SK-N-SH treated with all-trans-retinoic acid at 6 μM for 48 hours (cell line): ENCODE data around the gene NPAS3.

ENCODE experiments used
- ATAC-seq: fragments of 200-7000 bp; cut with Tn5 transposase; 3 replicates; pipeline ENCODE4 v1.9.1; 2020; ENCODE audit warnings: mild to moderate bottlenecking, moderate library complexity
- ARNTL ChIP-seq: fragments of 450-650 bp; formaldehyde crosslinking; IDR thresholded peaks from 2 replicates; pipeline ENCODE4 v1.5.0; 2020; ENCODE audit warnings: low read depth, mild to moderate bottlenecking, moderate library complexity, borderline replicate concordance
- CSDC2 ChIP-seq: fragments of 250-450 bp; sonication (Bioruptor Pico); IDR thresholded peaks from 2 replicates; pipeline ENCODE4 v1.5.0; 2020; ENCODE audit warnings: mild to moderate bottlenecking, moderate library complexity
- CSRNP3 ChIP-seq: fragments of 250-450 bp; sonication (Bioruptor Pico); IDR thresholded peaks from 2 replicates; pipeline ENCODE4 v1.5.1; 2021; ENCODE audit warnings: mild to moderate bottlenecking, moderate library complexity
- GLIS3 ChIP-seq: fragments of 250-450 bp; sonication (Bioruptor Pico); IDR thresholded peaks from 2 replicates; pipeline ENCODE4 v1.5.0; 2020; ENCODE audit warnings: mild to moderate bottlenecking, moderate library complexity
- ISL1 ChIP-seq: fragments of 250-450 bp; sonication (Bioruptor Pico); IDR thresholded peaks from 2 replicates; pipeline ENCODE4 v2.1.2; 2022; ENCODE audit warnings: mild to moderate bottlenecking, moderate library complexity
- OSR1 ChIP-seq: fragments of 250-450 bp; sonication (Bioruptor Pico); IDR thresholded peaks from 2 replicates; pipeline ENCODE4 v1.8.0; 2022; ENCODE audit warnings: moderate library complexity, mild to moderate bottlenecking, inconsistent platforms
- PATZ1 ChIP-seq: fragments of 250-450 bp; sonication (Bioruptor Pico); IDR thresholded peaks from 2 replicates; pipeline ENCODE4 v1.8.0; 2020; ENCODE audit warnings: mild to moderate bottlenecking, moderate library complexity, borderline replicate concordance
- POU6F1 ChIP-seq: fragments of 250-450 bp; sonication (Bioruptor Pico); IDR thresholded peaks from 2 replicates; pipeline ENCODE4 v1.8.0; 2021; ENCODE audit warnings: low read depth, mild to moderate bottlenecking, moderate library complexity, borderline replicate concordance
- PPARA ChIP-seq: fragments of 250-450 bp; sonication (Bioruptor Pico); IDR thresholded peaks from 2 replicates; pipeline ENCODE4 v1.5.0; 2020; ENCODE audit warnings: mild to moderate bottlenecking, borderline replicate concordance
- SNAI2 ChIP-seq: fragments of 250-450 bp; sonication (Bioruptor Pico); IDR thresholded peaks from 2 replicates; pipeline ENCODE4 v1.5.0; 2020; ENCODE audit warnings: mild to moderate bottlenecking, moderate library complexity
- TCF4 ChIP-seq: fragments of 250-450 bp; sonication (Bioruptor Pico); IDR thresholded peaks from 2 replicates; pipeline ENCODE4 v1.8.0; 2021; ENCODE audit warnings: mild to moderate bottlenecking, moderate library complexity, borderline replicate concordance
- TOX ChIP-seq: fragments of 250-450 bp; sonication (Bioruptor Pico); IDR thresholded peaks from 2 replicates; pipeline ENCODE4 v1.8.0; 2021; ENCODE audit warnings: mild to moderate bottlenecking, moderate library complexity, borderline replicate concordance
- ZC3H10 ChIP-seq: fragments of 250-450 bp; sonication (Bioruptor Pico); IDR thresholded peaks from 2 replicates; pipeline ENCODE4 v1.5.1; 2021; ENCODE audit warnings: mild to moderate bottlenecking, moderate library complexity
- ZFP3 ChIP-seq: fragments of 250-450 bp; sonication (Bioruptor Pico); IDR thresholded peaks from 2 replicates; pipeline ENCODE4 v1.5.0; 2020; ENCODE audit warnings: mild to moderate bottlenecking, moderate library complexity
- ZNF70 ChIP-seq: fragments of 450-650 bp; formaldehyde crosslinking; IDR thresholded peaks from 2 replicates; pipeline ENCODE4 v1.5.0; 2020; ENCODE audit warnings: mild to moderate bottlenecking, moderate library complexity
- ZNF8 ChIP-seq: fragments of 450-650 bp; formaldehyde crosslinking; IDR thresholded peaks from 2 replicates; pipeline ENCODE4 v1.5.0; 2020; ENCODE audit warnings: mild to moderate bottlenecking, moderate library complexity
- TF ChIP-seq, protein P1 (sequence below): fragments of 250-450 bp; sonication (Bioruptor Pico); IDR thresholded peaks from 2 replicates; pipeline ENCODE4 v1.5.1; 2020; ENCODE audit warnings: low read depth, mild to moderate bottlenecking, moderate library complexity
- TF ChIP-seq, protein P2 (sequence below): fragments of 250-450 bp; sonication (Bioruptor Pico); IDR thresholded peaks from 2 replicates; pipeline ENCODE4 v1.5.0; 2020; ENCODE audit warnings: mild to moderate bottlenecking, moderate library complexity

The NPAS3 gene

GRCh38 chr14:33061667-33062325 is 123.1 kb downstream of the NPAS3 start:
- TF ChIP-seq ZNF8 (CRISPR knock-in tag) (no peak), PPARA (CRISPR knock-in tag) (no peak), ZC3H10 (CRISPR knock-in tag) (no peak), ZNF70 (no peak), CSDC2 (CRISPR knock-in tag) (no peak), TOX (CRISPR knock-in tag) (no peak), SNAI2 (CRISPR knock-in tag) (no peak), TCF4 (CRISPR knock-in tag) (no peak)
- ATAC-seq: no peak

DNA sequence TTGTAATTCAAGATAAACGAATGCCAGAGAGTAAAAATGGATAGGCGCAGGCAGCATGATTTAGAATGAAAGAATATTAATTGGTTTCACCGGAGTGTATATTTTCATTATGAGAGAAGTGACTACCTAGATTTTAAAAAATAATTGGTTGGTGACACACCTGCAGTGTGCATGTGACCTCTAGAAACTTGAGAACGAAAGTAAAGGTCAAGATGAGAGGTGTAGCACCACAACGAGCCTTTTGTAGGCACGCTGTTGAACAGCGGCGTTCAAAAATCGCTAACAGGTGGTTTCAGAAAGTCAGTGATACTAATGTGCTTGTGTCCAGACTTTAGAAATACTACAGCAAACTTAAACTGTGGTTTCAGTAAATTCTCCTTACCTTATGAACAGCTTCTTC is 123.8 kb downstream of the NPAS3 start:
- ATAC-seq: no peak; the same call in 2 of the 3 replicates
- no peak for TF ChIP-seq ISL1 (CRISPR knock-in tag)

GRCh38 chr14:33062881-33063280 is 124.2 kb downstream of the NPAS3 start:
- peak; percentile 71 for ATAC-seq
- no peak for TF ChIP-seq CSDC2 (CRISPR knock-in tag)
- TF ChIP-seq, all 23 proteins: peak for 0

DNA sequence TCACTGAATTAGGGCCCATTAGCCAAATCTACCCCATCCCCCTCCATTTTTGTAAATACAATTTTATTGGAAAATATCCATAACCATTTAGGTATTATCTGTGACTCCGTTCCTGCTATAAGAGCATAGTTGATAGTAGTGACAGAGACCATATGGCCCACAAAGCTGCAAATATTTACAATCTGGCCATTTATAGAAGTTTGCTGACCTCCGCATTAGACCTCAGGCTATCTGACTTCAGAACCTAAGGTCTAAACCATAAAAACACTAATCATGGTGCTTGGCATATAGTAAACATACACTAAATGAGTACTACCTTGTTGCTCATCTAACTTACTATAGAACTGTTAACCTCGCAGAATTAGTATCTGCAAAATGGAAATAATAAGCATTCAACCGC is 124.8 kb downstream of the NPAS3 start:
- no peak for ATAC-seq
- TF ChIP-seq TCF4 (CRISPR knock-in tag) (peak; percentile 9; the same call in 1 of the 2 replicates), TOX (CRISPR knock-in tag) (no peak)
- TF ChIP-seq, all 23 proteins: peak for 1

DNA sequence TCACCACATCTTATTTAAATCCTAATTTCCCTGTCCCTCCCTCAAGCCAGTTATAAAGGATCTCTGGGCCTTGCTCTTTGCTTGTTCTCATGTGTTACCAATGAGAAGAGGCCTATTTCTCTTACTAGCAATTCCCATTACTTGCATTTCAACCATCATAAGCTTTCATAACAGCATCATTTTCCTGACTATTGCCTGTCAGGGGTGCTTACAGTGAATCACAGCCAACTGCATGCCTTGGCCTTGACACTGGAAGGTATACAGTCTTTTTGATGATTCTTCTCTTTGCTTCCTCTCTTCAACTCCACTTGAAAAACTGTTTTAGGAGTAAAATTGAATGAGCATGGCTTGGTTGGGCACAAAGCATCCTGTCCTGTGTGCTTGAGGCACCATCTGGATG is 127.0 kb downstream of the NPAS3 start:
- ATAC-seq: no peak
- TF ChIP-seq ARNTL (CRISPR knock-in tag): no peak
- TF ChIP-seq OSR1: no peak
- no peak for TF ChIP-seq TCF4 (CRISPR knock-in tag)
- TF ChIP-seq ZFP3 (CRISPR knock-in tag): no peak
- TF ChIP-seq PPARA (CRISPR knock-in tag): no peak

- ATAC-seq: no peak
- TF ChIP-seq TCF4 (CRISPR knock-in tag): no peak
These were observed 129.4 kb downstream of the NPAS3 start for GRCh38 chr14:33068040-33068439.

- no peak for ATAC-seq
- no peak for TF ChIP-seq ISL1 (CRISPR knock-in tag)
- no peak for TF ChIP-seq GLIS3 (CRISPR knock-in tag)
- TF ChIP-seq ZC3H10 (CRISPR knock-in tag): no peak
- no peak for TF ChIP-seq ZNF8 (CRISPR knock-in tag)
- TF ChIP-seq OSR1: no peak
- no peak for TF ChIP-seq POU6F1 (CRISPR knock-in tag)
- TF ChIP-seq CSRNP3: no peak
- TF ChIP-seq PATZ1 (CRISPR knock-in tag): no peak
- TF ChIP-seq, protein P1, sequence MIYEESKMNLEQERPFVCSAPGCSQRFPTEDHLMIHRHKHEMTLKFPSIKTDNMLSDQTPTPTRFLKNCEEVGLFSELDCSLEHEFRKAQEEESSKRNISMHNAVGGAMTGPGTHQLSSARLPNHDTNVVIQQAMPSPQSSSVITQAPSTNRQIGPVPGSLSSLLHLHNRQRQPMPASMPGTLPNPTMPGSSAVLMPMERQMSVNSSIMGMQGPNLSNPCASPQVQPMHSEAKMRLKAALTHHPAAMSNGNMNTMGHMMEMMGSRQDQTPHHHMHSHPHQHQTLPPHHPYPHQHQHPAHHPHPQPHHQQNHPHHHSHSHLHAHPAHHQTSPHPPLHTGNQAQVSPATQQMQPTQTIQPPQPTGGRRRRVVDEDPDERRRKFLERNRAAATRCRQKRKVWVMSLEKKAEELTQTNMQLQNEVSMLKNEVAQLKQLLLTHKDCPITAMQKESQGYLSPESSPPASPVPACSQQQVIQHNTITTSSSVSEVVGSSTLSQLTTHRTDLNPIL: no peak
- TF ChIP-seq ARNTL (CRISPR knock-in tag): no peak
- TF ChIP-seq, protein P2, sequence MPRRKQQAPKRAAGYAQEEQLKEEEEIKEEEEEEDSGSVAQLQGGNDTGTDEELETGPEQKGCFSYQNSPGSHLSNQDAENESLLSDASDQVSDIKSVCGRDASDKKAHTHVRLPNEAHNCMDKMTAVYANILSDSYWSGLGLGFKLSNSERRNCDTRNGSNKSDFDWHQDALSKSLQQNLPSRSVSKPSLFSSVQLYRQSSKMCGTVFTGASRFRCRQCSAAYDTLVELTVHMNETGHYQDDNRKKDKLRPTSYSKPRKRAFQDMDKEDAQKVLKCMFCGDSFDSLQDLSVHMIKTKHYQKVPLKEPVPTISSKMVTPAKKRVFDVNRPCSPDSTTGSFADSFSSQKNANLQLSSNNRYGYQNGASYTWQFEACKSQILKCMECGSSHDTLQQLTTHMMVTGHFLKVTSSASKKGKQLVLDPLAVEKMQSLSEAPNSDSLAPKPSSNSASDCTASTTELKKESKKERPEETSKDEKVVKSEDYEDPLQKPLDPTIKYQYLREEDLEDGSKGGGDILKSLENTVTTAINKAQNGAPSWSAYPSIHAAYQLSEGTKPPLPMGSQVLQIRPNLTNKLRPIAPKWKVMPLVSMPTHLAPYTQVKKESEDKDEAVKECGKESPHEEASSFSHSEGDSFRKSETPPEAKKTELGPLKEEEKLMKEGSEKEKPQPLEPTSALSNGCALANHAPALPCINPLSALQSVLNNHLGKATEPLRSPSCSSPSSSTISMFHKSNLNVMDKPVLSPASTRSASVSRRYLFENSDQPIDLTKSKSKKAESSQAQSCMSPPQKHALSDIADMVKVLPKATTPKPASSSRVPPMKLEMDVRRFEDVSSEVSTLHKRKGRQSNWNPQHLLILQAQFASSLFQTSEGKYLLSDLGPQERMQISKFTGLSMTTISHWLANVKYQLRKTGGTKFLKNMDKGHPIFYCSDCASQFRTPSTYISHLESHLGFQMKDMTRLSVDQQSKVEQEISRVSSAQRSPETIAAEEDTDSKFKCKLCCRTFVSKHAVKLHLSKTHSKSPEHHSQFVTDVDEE (CRISPR knock-in tag): no peak
- no peak for TF ChIP-seq ZNF70
- TF ChIP-seq, all 23 proteins: peak for 0
These were observed 129.9 kb downstream of the NPAS3 start for GRCh38 chr14:33068626-33069025.
